ENCODE measurements around the gene CLCN7. TPM values are rescaled to one million over a fixed set of nuclear protein-coding genes. Genes with fewer than 3 reads are reported as not detected.

Gene CLCN7
- total and polyA plus RNA-seq, 2 donors (not counting 3 experiments of a cell fraction or from before 2014, with no cell fraction given): 59.8 to 94.9 TPM

DNA sequence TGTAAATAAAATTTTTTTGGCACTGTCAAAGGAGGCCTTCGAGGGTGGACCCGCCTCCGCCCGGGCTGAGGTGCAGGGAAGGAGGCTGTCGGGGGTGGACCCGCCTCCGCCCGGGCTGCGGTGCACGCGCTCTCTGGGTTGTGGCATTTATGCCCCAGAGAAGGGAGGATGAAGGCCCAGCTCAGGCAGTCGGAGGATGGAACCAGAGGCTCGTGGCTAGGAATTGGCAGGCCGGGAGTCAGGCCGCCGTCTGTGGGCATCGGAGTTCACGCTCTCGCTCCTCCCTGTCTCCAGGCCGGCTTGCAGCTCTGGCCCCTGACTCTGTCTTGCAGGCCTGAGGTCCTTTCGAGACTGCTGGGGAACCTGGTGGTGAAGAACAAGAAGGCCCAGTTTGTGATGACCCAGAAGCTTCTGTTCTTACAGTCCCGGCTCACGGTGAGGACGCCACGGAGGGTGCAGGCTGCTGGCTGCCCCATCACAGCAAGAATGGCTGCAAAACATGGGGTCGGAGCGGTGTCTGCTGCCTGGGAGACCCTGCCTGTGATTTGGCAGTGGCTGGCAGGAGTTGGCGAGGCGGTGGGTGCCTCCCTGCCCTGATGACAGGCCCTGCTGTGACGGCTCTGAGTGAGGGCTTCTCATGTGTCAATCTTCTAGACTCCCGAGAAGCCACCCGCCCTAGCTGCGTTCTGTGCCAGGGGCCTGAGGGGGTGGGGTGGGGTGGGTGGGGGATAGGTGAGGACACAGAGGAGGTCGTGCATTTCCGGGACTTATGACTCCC is 24.3 kb upstream of the CLCN7 start:
- Histone ChIP-seq H3K9ac (replicated peaks; ENCODE audit: extremely low read depth, insufficient read depth, low read length) (no peak overlapping the region), H3K27me3 (ENCODE audit: control insufficient read depth in 2 of 2, insufficient read depth in 2 of 2, low read length in 2 of 2) (no peaks in the 10 kb centered on the region), H3K4me3 (replicated peaks in 1 of 3; ENCODE audit: insufficient read depth in 1 of 3, low read depth in 1 of 3, low read length in 3 of 3) (no peak overlapping the region), H3K36me3 (ENCODE audit: control insufficient read depth in 2 of 2, extremely low read depth in 1 of 2, insufficient read depth in 2 of 2, low read length in 2 of 2) (peaks cover 10 to 36% of the 10 kb centered on the region in 2 experiments), H3K9me1 (replicated peaks; ENCODE audit: control insufficient read depth, extremely low read depth, insufficient read depth, low read length) (no peaks in the 10 kb centered on the region), H2AFZ (ENCODE audit: low read depth, low read length) (no peak overlapping the region), H3K9me3 (replicated peaks; ENCODE audit: control insufficient read depth, insufficient read depth, low read length) (no peaks in the 10 kb centered on the region), H3K4me2 (ENCODE audit: insufficient read depth, low read length) (no peak overlapping the region), H3K27ac (ENCODE audit: insufficient read depth, low read depth, low read length) (no peak overlapping the region), H4K20me1 (replicated peaks; ENCODE audit: control insufficient read depth, extremely low read depth, insufficient read depth, low read length) (no peaks in the 10 kb centered on the region), H3K79me2 (ENCODE audit: control insufficient read depth, insufficient read depth, low read length) (peaks cover 14% of the 10 kb centered on the region), H3K4me1 (ENCODE audit: control insufficient read depth, extremely low read depth, insufficient read depth, low read length) (peaks cover 6% of the 10 kb centered on the region)
- FAIRE-seq (no peak), DNase-seq (ENCODE audit: low read depth, low spot score) (no peak)
- TF ChIP-seq POLR2AphosphoS5 (IDR thresholded peaks at IDR 0.05; ENCODE audit: insufficient read depth, low read depth, low read length) (no peak), EZH2 (IDR thresholded peaks at IDR 0.05; ENCODE audit: borderline replicate concordance, low read depth, low read length, severe bottlenecking) (no peak), JUN (IDR thresholded peaks at IDR 0.05; ENCODE audit: borderline replicate concordance, insufficient read depth, insufficient read length, low read depth) (no peak), POLR2A (IDR thresholded peaks at IDR 0.05; ENCODE audit: low read depth, low read length) (no peak), FOS (IDR thresholded peaks at IDR 0.05; ENCODE audit: borderline replicate concordance, insufficient read depth, low read length) (no peak), GATA2 (IDR thresholded peaks at IDR 0.05; ENCODE audit: insufficient read depth, insufficient read length, low read depth, low read length) (no peak), MYC (IDR thresholded peaks at IDR 0.05; ENCODE audit: low read depth, low read length) (no peak)
- TF ChIP-seq, protein P1, sequence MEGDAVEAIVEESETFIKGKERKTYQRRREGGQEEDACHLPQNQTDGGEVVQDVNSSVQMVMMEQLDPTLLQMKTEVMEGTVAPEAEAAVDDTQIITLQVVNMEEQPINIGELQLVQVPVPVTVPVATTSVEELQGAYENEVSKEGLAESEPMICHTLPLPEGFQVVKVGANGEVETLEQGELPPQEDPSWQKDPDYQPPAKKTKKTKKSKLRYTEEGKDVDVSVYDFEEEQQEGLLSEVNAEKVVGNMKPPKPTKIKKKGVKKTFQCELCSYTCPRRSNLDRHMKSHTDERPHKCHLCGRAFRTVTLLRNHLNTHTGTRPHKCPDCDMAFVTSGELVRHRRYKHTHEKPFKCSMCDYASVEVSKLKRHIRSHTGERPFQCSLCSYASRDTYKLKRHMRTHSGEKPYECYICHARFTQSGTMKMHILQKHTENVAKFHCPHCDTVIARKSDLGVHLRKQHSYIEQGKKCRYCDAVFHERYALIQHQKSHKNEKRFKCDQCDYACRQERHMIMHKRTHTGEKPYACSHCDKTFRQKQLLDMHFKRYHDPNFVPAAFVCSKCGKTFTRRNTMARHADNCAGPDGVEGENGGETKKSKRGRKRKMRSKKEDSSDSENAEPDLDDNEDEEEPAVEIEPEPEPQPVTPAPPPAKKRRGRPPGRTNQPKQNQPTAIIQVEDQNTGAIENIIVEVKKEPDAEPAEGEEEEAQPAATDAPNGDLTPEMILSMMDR (IDR thresholded peaks at IDR 0.05; ENCODE audit: extremely low read depth in 1 of 2, insufficient read depth in 1 of 2, low read depth in 1 of 2, low read length in 2 of 2): no peak
- TF ChIP-seq, protein P2, sequence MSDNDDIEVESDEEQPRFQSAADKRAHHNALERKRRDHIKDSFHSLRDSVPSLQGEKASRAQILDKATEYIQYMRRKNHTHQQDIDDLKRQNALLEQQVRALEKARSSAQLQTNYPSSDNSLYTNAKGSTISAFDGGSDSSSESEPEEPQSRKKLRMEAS (IDR thresholded peaks at IDR 0.05; ENCODE audit: insufficient read depth, insufficient read length): no peak
- intact Hi-C loops (cut with micrococcal nuclease) (no loop called here), dilution Hi-C loops (cut with MboI; ENCODE audit: extremely low pct_ligation_motif_present, low sequenced_read_pairs) (no loop called here)
- ChIA-PET CTCF (no interaction called here), POLR2A (no interaction called here)
- no TSS peak for BruUV-seq (replicated peaks)
